Esophagus muscularis mucosa (tissue), 3 donors: ENCODE measurements around the gene GBF1.

Experiments
- CTCF ChIP-seq, 3 experiments: fragments of 200-600 bp in 2 of 3; fragments of 450-650 bp in 1 of 3; sonication (generic) in 2 of 3; IDR thresholded peaks; one replicate each; pipeline ENCODE4 v1.5.1; 2017 to 2019; ENCODE audit warnings: antibody characterized with exemption in 3 of 3, mild to moderate bottlenecking in 2 of 3, moderate library complexity in 1 of 3
- POLR2AphosphoS5 ChIP-seq, 2 donors: sonication (generic); formaldehyde crosslinking; IDR thresholded peaks; one replicate each; pipeline ENCODE4 v1.6.1; 2017; ENCODE audit warnings: antibody characterized with exemption in 2 of 2

GRCh38 chr10:102421507-102421756 is 176.1 kb downstream of the GBF1 start:
- no peak for TF ChIP-seq CTCF (IDR thresholded peaks at IDR 0.05)
- no peak for TF ChIP-seq POLR2AphosphoS5 (IDR thresholded peaks at IDR 0.05)
